Glomerular endothelial cell (primary cell): ENCODE measurements around the gene ABAT. TPM values are rescaled to one million over a fixed set of nuclear protein-coding genes. Genes with fewer than 3 reads are reported as not detected.
"Not testable (repeated sequence)": the region's sequence is repeated elsewhere in the genome, so short reads cannot be mapped to it uniquely, and the experiment has no call there.

Source experiments
- DNase-seq: peaks from one replicate; pipeline ENCODE4 v3.0.0-alpha.2; 2011; ENCODE audit warnings: low read depth, low spot score; ENCODE audit errors: extremely low read depth
- total RNA-seq: library from RNA; depleted of rRNA; stranded (reverse); fragments of >200 nt; gene quantifications from 2 replicates; pipeline ENCODE4 v1.2.3, GENCODE V29; 2015

The ABAT gene
- total RNA-seq, 1 donor from 2014 or later = 4.4 TPM

- no peak for DNase-seq
Measured at GRCh38 chr16:8774208-8774607, 99.8 kb downstream of the ABAT start.

- DNase-seq = no peak
Measured at GRCh38 chr16:8775359-8775758, 100.9 kb downstream of the ABAT start.

GRCh38 chr16:8776129-8776584, 101.7 kb downstream of the ABAT start:
- no peak for DNase-seq

DNA sequence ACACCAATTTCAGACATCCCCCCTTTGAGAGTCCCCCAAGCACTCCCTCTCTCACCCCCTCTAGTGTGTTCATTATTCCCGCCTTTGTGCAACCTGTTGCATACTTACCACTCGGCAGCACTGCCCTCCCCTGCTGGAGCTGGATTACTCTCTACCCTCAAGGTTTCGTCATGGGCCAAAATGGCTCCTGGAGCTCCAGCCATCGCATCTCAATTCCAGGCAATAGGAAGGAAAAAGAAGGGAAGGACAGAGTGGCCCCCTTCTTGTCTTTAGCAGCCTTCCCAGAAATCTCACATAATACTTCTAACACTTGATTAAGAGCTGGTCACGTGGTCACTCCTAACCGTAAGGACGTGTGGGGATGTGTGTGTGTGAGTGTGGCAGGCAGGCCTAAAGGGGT, 102.8 kb downstream of the ABAT start:
- no peak for DNase-seq

- DNase-seq = no peak
Measured at GRCh38 chr16:8781797-8782196, 107.4 kb downstream of the ABAT start.

- DNase-seq = no peak
Measured at GRCh38 chr16:8782673-8783072, 108.3 kb downstream of the ABAT start.

DNA sequence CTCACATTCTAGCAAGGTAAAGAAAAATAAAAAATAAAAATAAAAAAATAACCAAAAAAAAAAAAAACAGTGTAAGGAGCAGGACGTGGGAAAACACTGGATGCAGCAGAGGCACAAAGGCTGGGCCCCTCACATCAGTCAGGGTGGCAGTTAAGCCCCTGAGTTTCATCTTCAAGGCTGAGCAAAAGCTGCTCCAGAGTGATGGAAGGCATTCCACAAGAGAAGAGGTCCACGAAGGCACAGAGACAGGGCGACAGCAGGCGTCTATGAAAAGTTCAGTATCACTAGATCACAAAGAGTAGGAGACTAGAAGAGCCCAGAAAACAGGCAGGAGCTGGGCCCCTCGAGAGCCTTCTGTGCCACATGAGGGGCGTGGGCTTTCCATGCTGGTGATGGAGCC, 111.0 kb downstream of the ABAT start:
- no peak for DNase-seq

GRCh38 chr16:8786316-8786715, 111.9 kb downstream of the ABAT start:
- DNase-seq = not testable (repeated sequence)

DNA sequence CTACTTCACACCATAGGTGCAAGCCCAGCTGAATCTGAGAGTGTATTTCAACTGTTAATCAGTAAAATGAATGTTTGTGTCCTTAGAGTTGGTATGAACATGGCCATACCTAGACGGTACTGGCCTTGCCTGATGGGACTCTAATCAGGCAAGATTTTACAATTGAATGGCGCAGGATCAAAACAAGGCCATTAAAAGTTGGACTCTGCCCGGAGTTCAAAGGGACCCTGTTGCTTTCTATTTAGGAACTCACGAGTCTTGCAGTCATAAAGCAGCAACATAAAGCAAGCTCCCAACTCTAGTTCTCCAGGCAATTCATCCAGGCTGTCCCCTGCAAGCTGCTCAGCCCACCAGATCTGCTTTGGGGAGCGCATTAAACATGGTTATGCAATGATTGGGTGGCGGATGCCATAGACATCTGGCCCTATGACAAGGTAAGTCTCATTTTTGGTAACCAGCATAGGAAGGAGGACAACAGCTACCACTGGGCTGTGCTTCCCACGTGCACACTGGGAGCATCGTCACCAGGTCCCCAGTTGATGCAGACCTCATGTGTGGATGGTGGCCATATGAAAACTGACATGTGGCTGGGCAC, 114.3 kb downstream of the ABAT start:
- DNase-seq = no peak

GRCh38 chr16:8795091-8795490, 120.7 kb downstream of the ABAT start:
- DNase-seq = no peak

DNA sequence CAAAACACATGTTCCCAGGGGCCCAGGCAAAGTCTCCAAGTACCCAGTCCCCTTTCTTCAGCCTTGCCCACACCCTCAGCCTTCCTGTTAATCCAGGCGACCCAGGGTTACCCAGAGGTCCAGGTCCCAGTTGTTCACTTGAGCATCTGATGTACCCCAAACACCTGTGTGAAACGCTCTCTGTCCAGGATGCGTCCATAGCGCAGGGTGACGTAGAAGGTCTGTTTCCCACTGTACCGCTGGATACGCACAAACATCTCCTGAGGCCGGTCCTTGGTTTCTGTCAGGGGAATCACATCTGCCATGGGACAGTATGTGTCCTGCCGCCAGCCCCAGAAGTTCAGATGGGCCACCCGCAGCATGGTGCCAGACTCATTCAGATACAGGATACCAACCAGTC, 121.4 kb downstream of the ABAT start:
- no peak for DNase-seq

- no peak for DNase-seq
Measured at GRCh38 chr16:8796469-8797363, 122.3 kb downstream of the ABAT start.

DNA sequence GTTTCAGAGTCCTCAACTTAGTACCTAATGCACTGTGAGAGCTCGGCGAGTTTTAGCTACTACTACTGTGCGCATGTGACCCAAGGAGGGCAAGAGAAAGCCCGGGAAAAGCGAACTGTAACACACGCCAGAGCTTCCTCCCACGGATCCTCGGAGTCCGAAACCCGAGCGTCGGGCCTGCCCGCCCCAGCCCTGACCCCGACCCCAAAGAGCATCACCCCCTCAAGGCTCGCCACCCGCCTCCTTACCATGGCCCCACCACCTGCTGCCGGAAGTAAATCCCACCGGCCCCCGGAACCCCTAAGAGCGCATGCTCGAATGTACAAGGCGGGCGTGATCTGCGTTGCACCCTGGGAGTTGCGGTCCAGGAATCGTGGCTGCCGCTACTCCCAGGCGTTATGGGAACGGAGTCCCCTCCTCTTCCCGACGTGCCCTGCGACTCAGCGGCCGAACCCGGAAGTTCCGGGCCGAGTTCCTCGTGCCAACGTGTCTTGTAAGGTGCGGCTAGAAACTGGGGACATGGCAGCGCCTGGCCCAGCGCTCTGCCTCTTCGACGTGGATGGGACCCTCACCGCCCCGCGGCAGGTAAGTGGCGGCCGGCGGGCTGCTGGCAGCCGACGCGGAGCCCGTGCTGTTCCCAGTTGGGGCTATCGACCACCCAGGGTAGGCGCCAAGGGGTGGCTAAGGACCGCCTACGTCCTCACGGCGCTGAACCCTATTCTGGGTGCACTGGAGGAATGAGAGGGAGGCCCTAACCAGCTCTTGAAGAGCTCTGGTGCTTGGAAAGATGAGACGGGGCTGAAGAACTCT, 123.2 kb downstream of the ABAT start, which contains the start of the genes PMM2 and TMEM186:
TSS of gene PMM2 (plus strand) at position 476 of the 810 bp plus-strand sequence. CDS start at position 520, 44 bp downstream.
TSS of gene TMEM186 (minus strand) at position 276 of the 810 bp plus-strand sequence. CDS start at position 251, 25 bp downstream.
- DNase-seq = peak; percentile 60

- no peak for DNase-seq
Measured at GRCh38 chr16:8798174-8798527, 123.7 kb downstream of the ABAT start.

DNA sequence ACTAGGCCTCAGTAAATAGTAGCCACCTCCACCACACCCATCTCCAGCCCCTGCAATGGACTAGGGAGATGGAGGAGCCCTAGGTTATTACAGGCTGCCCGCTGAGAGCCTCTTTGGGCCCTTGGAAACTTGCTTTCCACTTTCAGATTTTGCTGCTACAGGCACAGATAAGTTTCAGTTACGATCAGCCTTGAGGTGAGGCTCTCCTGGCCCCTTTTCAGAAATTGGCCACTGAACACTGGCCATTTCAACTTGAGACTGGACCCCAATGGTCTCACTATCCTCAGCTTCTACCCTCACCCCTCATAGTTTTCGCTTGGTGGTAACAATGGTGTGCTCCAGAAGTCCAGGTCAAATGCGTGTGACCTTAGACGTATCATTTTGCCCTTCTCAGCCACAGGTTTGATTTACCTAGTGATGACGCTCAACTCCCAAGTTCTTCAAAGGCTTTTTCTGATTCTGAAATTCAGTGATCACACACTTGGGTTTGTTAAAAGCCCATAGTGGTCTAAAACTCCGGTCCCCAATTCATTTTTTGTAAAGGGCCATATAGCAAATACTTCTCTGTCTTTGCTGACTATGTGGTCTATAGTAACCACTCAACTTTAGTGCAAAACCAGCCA, 124.2 kb downstream of the ABAT start:
- DNase-seq = no peak

- no peak for DNase-seq
Measured at GRCh38 chr16:8801701-8802100, 127.3 kb downstream of the ABAT start.

GRCh38 chr16:8803733-8804132, 129.3 kb downstream of the ABAT start:
- DNase-seq = not testable (repeated sequence)

DNA sequence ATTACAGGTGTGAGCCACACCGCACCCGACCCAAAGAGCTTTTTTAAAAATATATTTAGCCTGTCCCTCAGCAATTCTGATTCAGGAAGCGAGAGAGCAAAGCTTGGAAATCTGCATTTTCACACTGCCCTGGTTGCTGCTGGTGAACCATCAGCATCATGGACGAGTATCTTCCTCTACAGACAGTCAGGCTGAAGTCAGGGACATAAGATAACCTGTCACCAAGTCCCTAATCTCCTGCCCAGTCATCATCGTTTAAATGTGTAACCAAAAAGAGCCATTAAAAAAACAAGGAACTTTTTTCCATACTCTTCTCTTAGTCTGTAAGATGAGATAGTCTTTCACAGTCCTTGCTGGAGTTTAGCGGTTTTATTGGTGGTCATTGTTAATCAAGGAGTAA, 129.9 kb downstream of the ABAT start:
- DNase-seq = no peak

- DNase-seq = no peak
Measured at GRCh38 chr16:8806272-8806983, 132.0 kb downstream of the ABAT start.

DNA sequence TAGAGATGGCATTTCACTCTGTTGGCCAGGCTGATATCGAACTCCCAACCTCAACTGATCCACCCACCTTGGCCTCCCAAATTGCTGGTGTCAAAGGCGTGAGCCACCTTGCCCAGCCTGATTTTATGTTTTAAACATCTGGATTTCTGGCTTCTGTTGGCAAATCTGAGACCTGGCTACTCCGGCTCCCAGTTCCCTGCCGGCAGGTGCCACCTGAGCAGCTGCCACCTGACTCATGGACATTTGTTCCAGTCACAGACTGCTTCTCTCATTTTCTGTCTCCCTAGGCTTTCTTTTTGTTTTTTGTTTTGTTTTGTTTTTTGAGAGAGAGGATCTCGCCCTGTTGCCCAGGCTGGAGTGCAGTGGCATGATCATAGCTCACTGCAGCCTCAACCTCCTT, 132.8 kb downstream of the ABAT start:
- no peak for DNase-seq
